Measurements from ENCODE around the gene PFKFB3. TPM values are rescaled to one million over a fixed set of nuclear protein-coding genes. Genes with fewer than 3 reads are reported as not detected.

PFKFB3 gene
- total and polyA plus RNA-seq, 2 of the 4 experiments (the other 2 are of a cell fraction) = 34.1 to 45.5 TPM

GRCh38 chr10:6221192-6221940 is 18.6 kb downstream of the PFKFB3 start:
- intact Hi-C loops (cut with micrococcal nuclease) = no loop called here
- Histone ChIP-seq H2AK9ac (replicated peaks; ENCODE audit: low read depth, low read length, poor library complexity) (peak overlapping the region; percentile 20), H3K4me1 (ENCODE audit: control insufficient read depth, insufficient read depth, low read length) (peaks cover 4% of the 10 kb centered on the region), H2BK20ac (ENCODE audit: low read depth, low read length) (peak overlapping the region; percentile 53; the same call in 1 of the 2 replicates), H4K20me1 (ENCODE audit: insufficient read depth, low read length) (peaks cover 45% of the 10 kb centered on the region), H3K79me1 (ENCODE audit: low read depth in 1 of 2, low read length in 2 of 2) (peaks cover 33 to 93% of the 10 kb centered on the region in 2 experiments), H3K27ac (ENCODE audit: insufficient read depth, low read length) (peak overlapping the region; percentile 48), H3K4me3 (ENCODE audit: insufficient read depth, low read depth, low read length) (no peak overlapping the region), H3K18ac (ENCODE audit: low read depth, low read length) (no peak overlapping the region), H3K9me1 (ENCODE audit: insufficient read depth, low read length) (peaks cover 7% of the 10 kb centered on the region; the same call in 1 of the 2 replicates), H3K36me3 (ENCODE audit: control insufficient read depth, insufficient read depth, low read length) (peaks cover 93% of the 10 kb centered on the region), H3K14ac (replicated peaks; ENCODE audit: low read depth, low read length) (peak overlapping the region; percentile 63), H3K9me3 (ENCODE audit: control insufficient read depth, insufficient read depth, low read length) (no peaks in the 10 kb centered on the region), H3K27me3 (ENCODE audit: control insufficient read depth, insufficient read depth, low read length) (no peaks in the 10 kb centered on the region), H3K9ac (ENCODE audit: low read depth, low read length) (no peak overlapping the region; the same call in 1 of the 2 replicates), H3K4me2 (ENCODE audit: low read depth, low read length) (no peak overlapping the region), H3K23ac (ENCODE audit: low read depth, low read length) (peak overlapping the region; percentile 64; the same call in 1 of the 2 replicates), H3K4ac (ENCODE audit: low read depth, low read length) (peak overlapping the region; percentile 86), H2BK120ac (ENCODE audit: low read depth, low read length) (peak overlapping the region; percentile 84), H2AFZ (replicated peaks; ENCODE audit: low read length, poor library complexity) (no peak overlapping the region), H2AK5ac (ENCODE audit: low read depth, low read length) (peak overlapping the region; percentile 73), H4K8ac (ENCODE audit: low read depth in 2 of 2, low read length in 2 of 2) (peak overlapping the region; percentile 16 to 81; a peak in 3 of 4 replicates), H4K5ac (ENCODE audit: low read depth, low read length) (no peak overlapping the region), H2BK5ac (ENCODE audit: low read depth, low read length, poor library complexity, severe bottlenecking) (peak overlapping the region; percentile 86), H3K56ac (ENCODE audit: extremely low read depth, insufficient read depth, low read length) (no peak overlapping the region), H2BK15ac (ENCODE audit: low read depth, low read length) (no peak overlapping the region; the same call in 2 of the 3 replicates), H4K91ac (ENCODE audit: insufficient read depth, low read depth, low read length) (peak overlapping the region; percentile 84)
- ChIA-PET CTCF (no interaction called here), POLR2A (ENCODE audit: unreplicated experiment) (no interaction called here)
- dilution Hi-C loops (cut with HindIII; ENCODE audit: low sequenced_read_pairs, unreplicated experiment) = no loop called here
- DNase-seq (no peak), ATAC-seq (ENCODE audit: low read depth) (no peak)
- TF ChIP-seq USF2 (IDR thresholded peaks at IDR 0.05; ENCODE audit: low read depth, low read length) = no peak
- no peak for TF ChIP-seq SMC3 (IDR thresholded peaks at IDR 0.05; ENCODE audit: low read depth, low read length)
- TF ChIP-seq ELK1 (IDR thresholded peaks at IDR 0.05; ENCODE audit: borderline replicate concordance, low read depth, low read length) = no peak
- TF ChIP-seq CEBPB (IDR thresholded peaks at IDR 0.05; ENCODE audit: low read depth, low read length) = no peak
- TF ChIP-seq RFX5 (IDR thresholded peaks at IDR 0.05; ENCODE audit: low read depth, low read length) = no peak
- no peak for TF ChIP-seq RCOR1 (IDR thresholded peaks at IDR 0.05; ENCODE audit: insufficient replicate concordance, low read length)
- TF ChIP-seq RAD21 (IDR thresholded peaks at IDR 0.05; ENCODE audit: low read length) = no peak
- no peak for TF ChIP-seq NFE2L2 (IDR thresholded peaks at IDR 0.05; ENCODE audit: low read depth, low read length)
- TF ChIP-seq POLR2A (IDR thresholded peaks at IDR 0.05; ENCODE audit: low read depth, low read length) = no peak
- TF ChIP-seq MXI1 (IDR thresholded peaks at IDR 0.05; ENCODE audit: borderline replicate concordance, low read depth, low read length) = no peak
- no TSS peak for BruUV-seq (replicated peaks)
- 93% methylated on average over 8 of the region's 30 CpGs; no CpG with 5 or more reads in 1 of the 2 experiments for WGBS, 2 experiments (ENCODE audit: extremely low coverage in 2 of 2, insufficient read length in 1 of 2)
- in situ Hi-C loops (cut with MboI; ENCODE audit: low sequenced_read_pairs) = loop anchor here (10.0 kb wide), 1 partner anchor 173 kb away; no protein-coding TSS in a partner anchor
